ENCODE results near the gene PAIP2.

PAIP2 gene

GRCh38 chr5:139393497-139394122, 52.0 kb downstream of the PAIP2 start:
- no peaks in the 10 kb centered on the region for H3K9me3 ChIP-seq
- TF ChIP-seq CTCF (IDR thresholded peaks at IDR 0.05; ENCODE audit: low read depth, low read length): no peak
- no peak for DNase-seq
- peak overlapping the region; percentile 47 for H3K4me3 ChIP-seq (ENCODE audit: low read depth, low read length)
- no peaks in the 10 kb centered on the region for H3K36me3 ChIP-seq
- peaks cover 31% of the 10 kb centered on the region for H3K27me3 ChIP-seq
- H3K4me1 ChIP-seq: no peaks in the 10 kb centered on the region

- DNase-seq: peak; percentile 60
- Histone ChIP-seq H3K9me3 (no peaks in the 10 kb centered on the region), H3K27me3 (peaks cover 31% of the 10 kb centered on the region), H3K4me3 (ENCODE audit: low read depth, low read length) (peak overlapping the region; percentile 33), H3K36me3 (no peaks in the 10 kb centered on the region), H3K4me1 (no peaks in the 10 kb centered on the region)
- TF ChIP-seq CTCF (IDR thresholded peaks at IDR 0.05; ENCODE audit: low read depth, low read length): peak; percentile 39
These were observed 52.5 kb downstream of the PAIP2 start for GRCh38 chr5:139394123-139394653.

- peak within 1 kb of the TSS; percentile 33 for H3K4me3 ChIP-seq (ENCODE audit: low read depth, low read length)
- H3K4me1 ChIP-seq: no peaks in the 10 kb centered on the region
- no peak for TF ChIP-seq CTCF (IDR thresholded peaks at IDR 0.05; ENCODE audit: low read depth, low read length)
- no peaks in the 10 kb centered on the region for H3K36me3 ChIP-seq
- no peaks in the 10 kb centered on the region for H3K9me3 ChIP-seq
- DNase-seq: no peak
- H3K27me3 ChIP-seq: peaks cover 31% of the 10 kb centered on the region
These were observed 53.3 kb downstream of the PAIP2 start, which contains the start of gene PROB1 for GRCh38 chr5:139394654-139395566. TSS of gene PROB1 (minus strand) at chr5:139395104. CDS start at chr5:139395081, 23 bp downstream.

GRCh38 chr5:139395844-139396640, 54.4 kb downstream of the PAIP2 start:
- H3K9me3 ChIP-seq: no peaks in the 10 kb centered on the region
- no peak for DNase-seq
- no peaks in the 10 kb centered on the region for H3K4me1 ChIP-seq
- H3K27me3 ChIP-seq: peaks cover 31% of the 10 kb centered on the region
- no peaks in the 10 kb centered on the region for H3K36me3 ChIP-seq
- no peak for TF ChIP-seq CTCF (IDR thresholded peaks at IDR 0.05; ENCODE audit: low read depth, low read length)
- no peak overlapping the region for H3K4me3 ChIP-seq (ENCODE audit: low read depth, low read length)

GRCh38 chr5:139396691-139397090, 55.0 kb downstream of the PAIP2 start:
- TF ChIP-seq CTCF (IDR thresholded peaks at IDR 0.05; ENCODE audit: low read depth, low read length): no peak
- Histone ChIP-seq H3K36me3 (no peaks in the 10 kb centered on the region), H3K4me3 (ENCODE audit: low read depth, low read length) (no peak overlapping the region), H3K9me3 (no peaks in the 10 kb centered on the region), H3K27me3 (peaks cover 31% of the 10 kb centered on the region), H3K4me1 (no peaks in the 10 kb centered on the region)
- DNase-seq: no peak

All from BE2C (cell line).